GM19099 (cell line): ENCODE data around the gene PAX2.

Experiments used
- POLR2A ChIP-seq: IDR thresholded peaks from 3 replicates; pipeline ENCODE4 v1.6.1; 2011; ENCODE audit warnings: low read depth; ENCODE audit not compliant: insufficient read length; ENCODE audit errors: extremely low read depth

Gene PAX2

DNA sequence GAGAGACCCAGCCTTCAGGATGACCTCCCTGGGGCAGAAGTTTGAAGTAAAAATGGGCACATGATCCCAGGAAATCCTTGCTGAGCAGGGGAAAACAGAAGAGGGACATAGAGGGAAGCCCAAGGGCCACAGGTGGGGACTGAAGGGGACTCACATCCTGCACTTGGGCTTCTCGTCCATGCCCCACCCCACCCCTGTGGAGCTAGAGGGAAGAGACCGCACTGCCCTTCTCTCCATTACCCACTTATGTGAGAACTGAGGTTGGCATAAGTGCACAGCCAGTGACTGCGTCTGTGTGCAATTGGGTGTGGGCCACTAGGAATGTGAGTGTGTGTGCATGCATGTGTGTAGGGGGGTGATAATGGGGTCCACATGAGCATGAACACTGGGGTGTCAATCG is 124.0 kb downstream of the PAX2 start:
- no peak for TF ChIP-seq POLR2A

DNA sequence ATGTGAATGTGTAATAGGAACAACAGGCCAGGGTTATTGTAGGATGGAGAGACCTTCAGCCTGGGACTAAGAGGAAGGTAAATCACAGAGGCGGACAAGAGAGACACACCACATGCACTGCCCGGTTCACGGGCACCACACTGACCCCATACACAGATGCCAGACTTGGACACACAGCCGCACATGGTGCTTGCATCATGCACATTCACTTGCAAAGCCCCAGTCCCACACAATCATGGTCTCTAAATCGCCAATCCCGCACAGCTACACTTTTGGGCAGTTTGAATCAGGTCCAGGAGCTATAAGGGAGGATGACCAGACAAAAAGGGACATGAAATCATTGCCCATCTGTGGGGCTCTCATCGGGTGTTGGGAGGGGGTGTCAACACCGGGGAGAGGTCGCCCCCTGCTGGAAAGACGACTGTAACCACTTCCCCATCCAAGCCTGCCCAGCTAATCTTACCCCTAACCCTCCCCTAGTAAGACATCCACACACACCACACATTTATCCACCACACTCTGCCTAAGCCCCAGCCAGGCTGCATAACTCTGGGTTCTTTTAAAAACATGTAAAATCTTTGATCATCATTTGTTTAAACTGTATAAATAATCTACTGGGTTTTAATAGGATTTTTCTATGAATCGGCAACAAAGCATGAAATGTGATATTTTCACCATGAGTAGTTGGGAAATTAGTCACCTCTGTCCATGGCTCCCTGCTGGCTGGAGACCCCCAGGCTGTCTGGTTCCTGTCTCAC is 126.8 kb downstream of the PAX2 start:
- no peak for TF ChIP-seq POLR2A

DNA sequence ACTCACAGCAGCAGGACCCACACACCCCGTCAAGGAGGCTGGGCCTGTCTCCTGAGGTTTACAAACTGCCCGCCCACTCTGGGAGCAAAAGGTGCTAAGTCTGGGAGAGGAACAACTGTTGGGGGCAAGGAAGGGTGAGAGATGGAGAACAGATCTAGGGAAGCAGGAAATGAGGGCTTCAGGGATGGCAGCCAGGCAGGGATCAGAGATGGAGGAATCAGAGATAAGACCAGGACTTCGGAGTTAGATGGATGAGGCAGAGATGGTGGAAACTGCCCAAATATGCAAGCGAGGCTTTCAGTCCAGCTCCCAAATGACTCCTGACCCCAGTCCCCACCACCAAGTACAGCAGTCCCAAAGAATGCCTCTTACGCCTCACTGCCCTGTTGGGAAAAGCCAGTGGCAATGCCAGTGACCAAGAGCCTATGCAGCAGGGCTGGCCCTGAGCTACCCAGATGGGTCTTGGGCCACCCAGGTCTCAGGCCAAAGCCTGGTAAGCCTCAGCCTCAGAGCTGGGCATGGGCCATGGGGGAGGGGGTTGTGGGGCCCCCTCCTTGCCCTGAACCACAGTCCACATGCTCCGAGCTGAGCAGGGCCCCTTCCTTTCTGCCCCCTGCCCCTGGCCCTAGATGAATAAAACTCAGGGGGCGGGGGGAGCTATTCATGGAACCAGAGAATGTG is 127.9 kb downstream of the PAX2 start:
- no peak for TF ChIP-seq POLR2A

DNA sequence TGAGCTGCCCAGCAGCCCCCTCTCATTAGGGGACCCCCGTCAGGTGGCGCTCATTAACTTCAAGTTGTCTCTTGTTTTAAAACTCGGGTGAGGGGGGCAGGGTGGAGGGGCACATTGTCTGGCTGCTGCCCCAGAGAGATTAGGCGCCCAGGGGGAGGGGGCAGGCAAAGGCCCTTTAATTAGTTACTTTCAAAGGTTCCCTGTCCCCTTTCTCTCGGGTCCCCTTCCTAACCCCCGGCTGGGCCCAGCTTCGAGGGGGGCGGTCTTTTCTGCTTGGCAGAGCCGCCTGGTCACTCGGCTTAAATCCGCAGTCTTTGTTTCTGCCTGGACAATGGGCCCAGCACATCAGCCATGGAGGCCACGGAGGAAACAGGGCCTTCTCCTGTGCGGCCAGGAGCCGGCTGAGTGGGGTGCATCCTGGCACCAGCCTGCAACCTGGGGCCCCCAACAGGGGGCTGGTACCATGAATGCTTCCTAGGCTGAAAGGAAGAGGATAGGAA is 128.5 kb downstream of the PAX2 start:
- TF ChIP-seq POLR2A, result no peak

DNA sequence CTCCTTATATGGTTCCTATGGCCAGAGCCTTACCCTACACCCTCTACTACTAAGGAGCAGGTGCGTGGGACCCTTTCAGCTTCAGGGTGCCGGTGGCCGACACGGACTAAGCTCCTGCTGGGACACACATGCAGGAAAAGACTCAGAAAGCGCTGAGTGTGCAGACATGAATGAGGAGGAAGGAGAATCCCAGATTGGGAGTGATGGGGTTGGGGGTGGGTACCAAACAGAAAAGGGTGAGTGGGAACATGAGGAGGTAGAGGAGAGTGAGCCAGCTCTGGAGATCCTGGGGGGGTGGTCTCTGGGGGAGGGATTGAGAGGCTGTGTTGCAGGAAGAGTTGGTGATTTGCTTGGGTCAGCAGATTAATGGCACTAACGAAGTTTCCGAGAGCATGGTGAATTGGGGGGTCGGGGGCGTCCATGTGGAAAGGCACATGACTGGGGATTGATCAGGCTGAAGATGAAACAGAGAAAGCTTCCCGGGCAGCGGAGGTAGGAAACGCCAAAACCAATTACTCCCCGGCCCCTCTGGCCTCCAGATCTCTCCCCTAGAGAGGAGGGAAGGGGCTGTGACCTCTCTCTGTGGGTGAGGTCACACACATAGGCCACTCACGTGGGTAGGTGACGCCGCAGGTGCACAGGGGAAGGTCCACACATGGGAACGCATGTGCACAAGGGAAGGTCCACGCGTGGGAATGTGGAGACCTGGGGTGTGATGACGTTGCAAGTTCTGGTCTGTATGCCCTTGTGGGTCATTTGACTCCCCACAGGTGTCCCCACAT is 129.5 kb downstream of the PAX2 start:
- no peak for TF ChIP-seq POLR2A

DNA sequence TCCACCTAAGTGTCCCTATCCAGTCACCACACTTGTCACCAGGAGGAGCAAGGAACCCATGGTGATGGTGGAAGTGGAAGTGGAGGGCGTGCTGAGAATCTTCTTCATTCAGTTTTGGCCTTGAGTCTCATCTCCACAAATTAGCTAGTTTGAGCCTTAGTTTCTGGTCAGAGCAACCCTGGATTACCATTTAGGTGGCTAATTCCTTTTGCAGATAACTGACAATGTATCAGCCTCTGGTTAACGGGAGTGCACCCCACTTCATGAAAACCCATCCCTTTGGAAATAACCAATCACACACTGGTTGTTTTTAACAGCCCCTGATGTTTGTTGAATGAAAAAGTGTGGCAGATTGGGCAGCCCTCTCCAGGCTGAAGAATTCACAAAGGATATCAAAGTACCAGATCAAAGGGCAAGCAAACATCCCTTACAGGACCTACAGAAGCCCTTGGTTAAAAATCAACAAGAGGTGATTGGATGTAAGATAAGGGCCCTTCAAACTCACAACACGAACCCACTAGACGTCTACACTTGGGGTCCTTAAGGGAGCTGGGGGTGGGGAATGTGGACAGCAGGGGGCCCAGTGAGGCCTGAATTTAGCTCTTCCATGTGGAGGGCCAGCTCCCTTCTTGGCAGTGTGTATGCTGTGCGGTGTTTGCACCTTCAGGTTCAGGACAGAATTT is 130.2 kb downstream of the PAX2 start:
- TF ChIP-seq POLR2A, result no peak

DNA sequence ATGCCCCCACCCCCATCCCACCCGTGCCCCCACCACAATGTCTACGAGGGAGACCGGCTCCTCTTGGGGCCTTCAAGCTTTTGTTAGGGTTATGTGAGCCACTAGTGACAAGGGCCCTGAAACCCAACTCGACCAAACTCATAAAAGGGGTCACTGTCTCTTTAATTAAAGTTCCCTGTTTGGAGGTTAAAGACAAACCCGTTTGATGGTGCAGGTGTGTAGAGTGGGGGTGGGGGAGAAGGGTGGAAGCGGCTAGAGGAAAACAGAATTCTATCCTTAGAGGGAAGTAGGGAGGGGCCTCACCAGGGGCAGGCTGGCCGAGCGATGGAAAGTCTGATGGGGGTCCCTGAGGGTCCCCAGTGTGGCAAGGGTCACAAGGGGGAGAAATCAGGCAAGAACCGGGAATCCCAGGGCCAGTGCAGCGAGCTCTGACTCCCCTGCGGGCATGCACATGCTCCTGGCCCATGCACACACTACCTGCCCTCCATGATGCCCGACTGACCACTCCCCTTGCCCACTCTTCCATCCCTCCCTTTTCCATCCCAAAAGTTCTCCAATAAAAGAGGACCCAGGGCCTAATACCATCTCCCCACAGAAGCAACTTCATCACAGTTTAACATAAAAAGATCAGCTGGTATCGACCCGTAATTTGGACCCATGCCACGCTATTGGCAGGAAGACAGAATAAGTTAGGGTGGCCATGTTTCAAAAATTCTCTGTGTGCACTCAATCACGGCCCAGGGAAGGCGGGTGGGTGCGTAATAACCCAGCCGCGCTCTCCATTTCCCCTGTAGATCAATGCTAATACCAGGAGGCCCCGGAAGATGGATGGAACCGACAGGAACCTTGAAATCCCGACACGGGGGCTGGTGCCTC is 131.4 kb downstream of the PAX2 start:
- no peak for TF ChIP-seq POLR2A

DNA sequence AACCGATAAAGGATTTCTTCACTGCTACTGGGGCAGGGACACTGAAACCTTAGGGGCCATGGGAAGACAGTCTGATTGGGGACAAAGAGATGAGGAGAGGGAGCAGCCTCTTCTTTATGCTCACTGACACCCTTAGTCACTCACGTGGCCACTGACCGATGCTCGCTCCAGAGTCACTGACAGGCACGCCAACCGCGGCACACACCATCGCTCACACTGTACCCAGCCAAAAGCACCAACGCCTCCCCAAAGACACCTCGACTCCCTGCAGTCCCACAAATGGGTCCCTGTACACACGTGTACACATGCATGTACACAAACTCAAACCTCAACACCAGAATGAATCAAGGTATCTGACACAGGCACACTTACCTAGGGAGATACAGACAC is 132.1 kb downstream of the PAX2 start:
- TF ChIP-seq POLR2A, result no peak

DNA sequence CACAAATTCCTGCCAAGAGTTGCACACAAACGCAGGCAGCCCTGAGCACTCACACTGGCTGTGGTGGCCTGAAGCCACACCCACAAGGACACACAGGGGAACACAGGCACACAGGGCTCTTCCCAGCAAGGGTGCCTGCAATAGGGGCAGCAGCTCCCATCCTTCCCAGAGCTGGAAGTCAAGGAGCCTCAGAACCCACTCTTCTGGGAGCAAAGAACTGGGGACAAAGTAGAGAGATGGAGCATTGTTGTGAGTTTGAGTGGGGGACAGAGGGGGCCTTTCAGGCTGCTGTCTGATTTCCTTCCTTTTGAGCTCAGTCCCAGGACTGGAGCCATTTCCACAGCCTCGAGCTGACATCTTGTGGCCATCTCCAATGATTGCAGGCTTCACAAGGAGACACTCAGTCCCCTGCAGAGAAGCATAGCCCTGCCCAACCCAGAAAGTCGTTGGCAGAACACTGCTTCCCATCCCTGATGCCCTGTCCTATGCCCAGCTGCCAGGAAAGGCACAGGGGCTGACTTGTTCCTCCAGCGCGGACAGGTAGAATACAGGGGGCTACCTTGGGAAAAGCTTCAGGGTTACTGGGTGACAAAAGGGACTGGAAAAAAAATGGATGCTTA is 133.0 kb downstream of the PAX2 start:
- TF ChIP-seq POLR2A, result no peak
